Right ventricle myocardium superior (tissue), 1 donor: ENCODE measurements around the gene EPHA2. TPM values are rescaled to one million over a fixed set of nuclear protein-coding genes. Genes with fewer than 3 reads are reported as not detected.
"Not testable (repeated sequence)": the region's sequence is repeated elsewhere in the genome, so short reads cannot be mapped to it uniquely, and the experiment has no call there.

ENCODE experiments used
- ATAC-seq: fragments of 200-7000 bp; cut with Tn5 transposase; one replicate; pipeline ENCODE4 v1.9.1; 2020; ENCODE audit warnings: mild to moderate bottlenecking; ENCODE audit not compliant: poor library complexity
- DNase-seq: peaks from one replicate; pipeline ENCODE4 v3.0.0-alpha.2; 2020
- intact Hi-C: fragments of 100-400 bp; cut with DNase I; formaldehyde crosslinking; loops from one replicate; pipeline ENCODE4 v1.11.2; 2022
- total RNA-seq: library from RNA; stranded (reverse); fragmentation: NEBNext Ultra II Directional; extraction: Animal tissue kit (Norgen Biotek cat#: 25700); gene quantifications from one replicate; pipeline ENCODE4 v1.2.1, GENCODE V29; 2021
- donor health status: DM: no; HTN: yes; CAD: no; lungs with severe emphysema.

The EPHA2 gene
- total RNA-seq, 1 donor from 2014 or later: 7.3 TPM

DNA sequence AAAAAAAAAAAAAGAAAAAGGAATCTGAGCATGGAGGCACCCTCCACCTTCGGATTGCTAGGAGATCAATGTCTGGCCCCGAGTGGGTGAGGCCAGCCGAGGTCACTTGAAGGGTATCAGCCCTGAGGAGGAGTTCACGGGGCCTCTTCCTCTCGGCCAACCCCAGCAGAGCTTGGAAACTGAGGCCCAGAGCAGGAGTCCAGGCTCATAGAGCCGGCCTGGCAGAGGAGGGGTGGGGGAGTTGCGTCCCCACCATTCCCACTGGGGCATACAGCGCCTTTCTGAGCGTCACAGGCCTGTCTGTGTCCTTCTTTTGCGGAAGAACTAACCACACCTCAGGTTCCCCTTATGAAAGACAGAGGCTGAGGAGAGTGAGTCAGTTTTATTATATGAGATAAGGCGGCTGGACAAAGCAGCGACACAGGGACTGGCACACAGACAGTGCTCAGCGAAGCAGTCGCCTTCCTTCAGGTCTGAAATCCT lies 17.1 kb upstream of the EPHA2 start:
- no peak for DNase-seq
- intact Hi-C loops: no loop called here
- no peak for ATAC-seq

DNA sequence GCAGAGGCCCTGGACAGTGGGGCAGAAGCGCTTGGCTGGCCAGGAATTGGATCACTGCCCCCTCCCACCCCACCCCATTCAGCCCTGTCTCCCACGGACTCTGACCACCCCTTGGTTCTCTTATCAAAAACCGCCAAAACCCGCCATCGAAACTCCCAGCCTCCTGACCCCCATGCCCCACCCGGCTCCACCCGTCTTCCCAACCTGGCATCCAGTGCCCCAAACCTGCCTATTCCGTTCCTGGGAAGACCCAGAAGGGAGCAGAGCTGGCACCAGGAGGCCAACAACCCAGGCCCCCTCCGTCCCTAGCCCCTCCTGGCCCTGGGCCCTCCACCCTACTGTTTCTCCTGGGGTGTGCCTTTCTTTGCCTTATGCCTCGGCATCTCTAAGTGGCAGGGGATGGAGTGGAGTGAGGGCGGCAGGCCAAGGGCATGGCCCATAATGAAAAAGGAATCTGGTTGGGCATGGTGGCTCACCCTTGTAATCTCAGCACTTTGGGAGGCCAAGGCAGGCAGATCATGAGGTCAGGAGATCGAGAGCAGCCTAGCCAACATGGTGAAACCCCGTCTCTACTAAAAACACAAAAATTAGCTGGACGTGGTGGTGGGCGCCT lies 16.5 kb upstream of the EPHA2 start:
- intact Hi-C loops: no loop called here
- ATAC-seq (no peak), DNase-seq (no peak)

DNA sequence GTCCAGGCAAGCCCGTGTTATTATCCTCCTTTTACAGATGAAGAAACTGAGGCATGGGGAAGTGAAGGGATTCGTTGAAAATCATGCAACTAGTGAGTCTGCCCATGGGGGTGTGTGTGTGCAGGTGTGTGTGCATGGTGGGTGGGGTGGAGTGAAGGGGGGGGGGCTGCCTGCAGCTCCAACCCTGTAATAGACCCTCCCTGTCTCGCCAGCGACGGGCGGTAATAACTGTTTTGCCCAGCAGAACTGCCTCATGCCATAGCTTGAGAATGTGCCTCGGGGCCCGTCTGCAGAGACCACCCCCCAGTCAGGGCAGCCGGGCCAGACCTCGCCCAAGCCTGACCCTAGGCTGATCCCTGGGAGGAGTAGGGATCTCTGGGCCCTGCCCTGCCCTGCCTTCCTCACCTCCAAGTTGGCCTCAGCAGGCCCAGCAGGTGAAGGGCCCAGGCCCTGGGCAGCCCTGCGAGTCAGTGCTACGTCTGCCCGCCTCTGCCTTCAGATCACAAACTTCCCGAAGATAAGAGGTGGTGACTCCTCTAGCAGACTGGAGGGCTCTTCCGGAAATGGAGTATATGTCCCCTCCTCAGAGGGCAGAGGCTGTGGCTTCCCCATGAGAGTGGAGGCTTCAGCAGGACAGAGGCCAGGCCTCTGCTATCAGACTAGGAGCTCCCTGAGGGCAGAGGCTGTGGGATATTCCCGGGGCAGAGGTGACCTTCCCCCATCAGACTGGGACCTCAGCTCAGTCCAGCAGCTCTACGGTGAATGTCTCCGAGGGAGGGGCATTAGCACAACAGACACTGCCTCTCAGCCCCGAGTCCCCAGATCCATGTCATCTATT lies 15.7 kb upstream of the EPHA2 start:
- intact Hi-C loops: no loop called here
- ATAC-seq: no peak

DNA sequence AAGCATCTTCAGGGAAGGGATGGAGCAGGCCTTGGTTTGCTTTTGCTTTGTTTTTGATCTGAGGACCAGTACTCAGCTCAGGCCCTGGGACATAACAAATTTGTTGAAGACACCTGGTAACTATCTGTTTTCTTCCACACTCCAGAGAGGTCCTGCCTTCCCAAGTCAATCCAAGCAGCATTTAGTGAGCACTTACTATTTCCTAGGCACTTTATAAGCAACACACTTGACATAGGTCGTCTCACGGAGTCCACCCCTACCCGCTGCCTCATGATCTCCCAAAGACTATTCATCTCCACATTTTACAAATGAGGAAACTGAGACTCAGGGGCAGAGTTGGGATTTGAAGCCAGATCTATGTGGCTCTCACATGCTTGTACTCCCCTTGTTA lies 14.4 kb upstream of the EPHA2 start:
- intact Hi-C loops: no loop called here
- DNase-seq: no peak
- ATAC-seq: no peak

More for the DNA sequence above, 15.7 kb upstream of the EPHA2 start:
- no peak for DNase-seq

DNA sequence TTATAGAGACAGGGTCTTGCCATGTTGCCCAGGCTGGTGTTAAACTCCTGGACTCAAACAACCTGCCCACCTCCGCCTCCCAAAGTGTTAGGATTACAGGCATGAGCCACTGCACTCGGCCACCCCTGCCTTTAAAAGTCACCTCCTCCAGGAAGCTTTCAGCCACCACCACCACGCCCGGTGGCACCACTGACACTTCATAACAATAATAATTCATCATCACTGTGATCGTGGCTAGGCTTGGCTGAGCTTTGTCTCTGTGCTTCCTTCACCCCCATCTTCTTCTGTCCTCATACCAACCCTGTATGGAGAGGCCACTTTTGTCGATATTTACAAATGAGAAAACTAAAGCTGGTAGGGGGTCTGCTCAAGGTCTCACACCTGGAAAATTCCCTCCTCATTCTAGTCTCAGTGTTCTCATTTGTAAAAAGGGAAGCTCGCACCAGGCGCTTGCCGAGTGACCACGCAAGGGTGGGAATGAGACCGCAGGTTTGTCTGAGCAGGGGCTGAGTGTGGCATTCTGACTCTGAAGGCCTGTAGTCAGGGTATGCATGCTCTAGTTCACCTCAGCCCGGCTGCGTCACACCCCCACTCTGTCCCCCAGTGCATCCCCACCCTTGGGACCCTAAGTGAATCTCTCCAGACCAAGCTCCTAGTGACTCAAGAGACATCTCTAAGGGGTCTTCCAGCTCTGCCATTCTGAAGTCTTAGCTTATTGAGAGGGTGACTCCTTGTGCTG lies 12.9 kb upstream of the EPHA2 start:
- intact Hi-C loops: no loop called here
- no peak for DNase-seq
- ATAC-seq: no peak

DNA sequence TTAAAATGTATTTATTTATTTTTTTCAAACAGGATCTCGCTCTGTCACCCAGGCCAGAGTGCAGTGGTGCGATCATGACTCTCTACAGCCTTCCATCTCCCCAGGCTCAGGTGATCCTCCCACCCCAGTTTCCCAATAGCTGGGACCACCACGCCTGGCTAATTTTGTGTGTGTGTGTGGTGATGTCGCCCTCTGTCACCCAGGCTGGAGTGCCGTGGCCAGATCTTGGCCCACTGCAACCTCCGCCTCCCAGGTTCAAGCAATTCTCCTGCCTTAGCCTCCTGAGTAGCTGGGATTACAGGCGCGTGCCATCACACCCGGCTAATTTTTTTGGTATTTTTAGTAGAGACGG lies 12.3 kb upstream of the EPHA2 start:
- intact Hi-C loops, ATAC-seq, DNase-seq: not testable (repeated sequence)

DNA sequence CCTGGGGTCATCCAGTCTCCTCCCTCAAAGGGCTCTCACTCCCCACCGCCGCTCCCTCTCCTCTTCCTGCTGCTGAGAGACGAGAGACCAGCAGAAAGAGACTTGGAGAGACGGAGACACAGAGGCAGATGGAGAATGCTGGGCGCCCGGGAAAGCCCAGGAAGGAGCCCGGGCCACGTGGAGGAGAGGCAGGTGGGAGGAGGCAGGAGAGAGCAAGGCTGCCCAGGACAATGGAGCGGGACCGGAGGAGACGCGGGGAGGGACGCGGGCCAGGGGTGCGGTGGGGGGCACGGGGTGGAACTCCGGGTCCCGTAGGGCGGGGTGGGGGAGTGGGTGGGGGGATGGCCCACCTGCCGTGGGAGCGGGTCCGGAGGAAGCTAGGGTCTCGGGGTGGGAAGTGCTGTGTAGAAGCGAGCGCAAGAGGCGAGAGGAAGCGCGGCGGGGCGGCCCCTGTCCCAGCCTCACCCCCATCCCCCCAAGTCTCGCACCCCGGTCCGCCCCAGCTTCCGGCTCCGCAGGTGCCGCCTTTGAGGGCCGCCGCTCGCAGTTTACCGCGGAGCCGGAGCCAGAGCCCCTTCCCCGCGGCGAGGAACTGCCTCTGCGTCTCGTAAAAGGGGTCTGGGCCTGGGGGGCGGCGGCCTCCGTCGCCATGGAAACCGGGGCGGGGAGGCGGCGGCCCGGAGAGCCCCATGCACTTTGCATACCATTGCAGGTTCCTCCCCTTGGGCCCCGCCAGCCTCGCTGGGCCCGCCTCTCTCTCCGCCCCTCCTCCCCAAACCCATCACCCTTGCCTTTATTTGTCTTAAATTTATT lies 11.7 kb upstream of the EPHA2 start:
- DNase-seq: no peak
- intact Hi-C loops: no loop called here
- peak; percentile 66 for ATAC-seq

DNA sequence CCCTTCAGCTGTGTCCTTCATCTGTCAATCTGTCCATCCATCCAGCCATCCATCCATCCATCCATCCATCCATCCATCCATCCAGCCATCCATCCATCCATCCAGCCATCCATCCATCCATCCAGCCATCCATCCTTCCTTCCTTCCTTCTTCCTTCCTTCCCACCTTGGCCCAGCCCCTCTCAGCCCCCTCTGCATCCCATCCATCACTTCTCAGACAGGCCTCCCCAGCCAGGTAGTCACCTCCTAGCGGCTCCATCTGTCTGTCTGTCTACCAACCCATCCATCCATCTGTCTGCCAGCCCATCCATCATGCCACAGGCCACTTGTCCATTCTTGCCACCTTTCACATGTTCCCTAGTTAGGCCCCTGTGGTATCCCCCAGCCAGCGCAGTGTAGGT lies 10.2 kb upstream of the EPHA2 start:
- no peak for DNase-seq
- intact Hi-C loops: no loop called here
- no peak for ATAC-seq

DNA sequence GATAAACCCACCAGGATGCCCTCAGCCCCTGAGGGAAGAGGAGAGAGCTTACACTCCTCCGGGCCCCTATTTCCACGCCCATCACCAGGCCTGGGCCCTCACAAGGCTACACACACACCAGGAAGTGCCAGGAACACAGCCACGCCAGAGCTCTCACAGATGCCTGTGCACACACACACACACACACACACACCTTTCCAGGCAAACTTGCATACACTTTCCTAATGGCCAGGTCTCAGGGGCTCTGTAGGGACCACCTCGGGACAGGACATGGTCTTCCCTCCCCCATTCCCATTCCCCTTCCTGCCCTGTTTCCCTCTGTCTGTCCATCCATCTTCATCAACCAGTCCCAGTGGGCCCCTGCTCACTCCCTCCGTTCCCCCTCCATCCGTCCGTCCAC lies 9.7 kb upstream of the EPHA2 start:
- DNase-seq (no peak), ATAC-seq (no peak)
- intact Hi-C loops: no loop called here

DNA sequence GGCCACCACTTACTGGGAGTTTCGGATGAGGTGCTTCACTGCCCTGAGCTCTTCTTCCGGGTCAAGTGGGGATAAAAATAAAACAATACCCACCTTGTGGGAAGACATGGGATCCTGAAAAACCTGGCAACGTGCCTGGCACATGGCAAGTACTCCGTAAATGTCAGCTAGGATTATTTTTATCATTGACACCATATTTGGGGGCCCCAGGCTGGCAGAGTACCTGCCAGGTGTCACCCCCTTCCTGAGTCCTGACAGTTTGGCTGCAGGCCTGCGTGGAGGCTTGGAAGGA lies 9.2 kb upstream of the EPHA2 start:
- intact Hi-C loops: no loop called here
- ATAC-seq (peak; percentile 32), DNase-seq (no peak)

DNA sequence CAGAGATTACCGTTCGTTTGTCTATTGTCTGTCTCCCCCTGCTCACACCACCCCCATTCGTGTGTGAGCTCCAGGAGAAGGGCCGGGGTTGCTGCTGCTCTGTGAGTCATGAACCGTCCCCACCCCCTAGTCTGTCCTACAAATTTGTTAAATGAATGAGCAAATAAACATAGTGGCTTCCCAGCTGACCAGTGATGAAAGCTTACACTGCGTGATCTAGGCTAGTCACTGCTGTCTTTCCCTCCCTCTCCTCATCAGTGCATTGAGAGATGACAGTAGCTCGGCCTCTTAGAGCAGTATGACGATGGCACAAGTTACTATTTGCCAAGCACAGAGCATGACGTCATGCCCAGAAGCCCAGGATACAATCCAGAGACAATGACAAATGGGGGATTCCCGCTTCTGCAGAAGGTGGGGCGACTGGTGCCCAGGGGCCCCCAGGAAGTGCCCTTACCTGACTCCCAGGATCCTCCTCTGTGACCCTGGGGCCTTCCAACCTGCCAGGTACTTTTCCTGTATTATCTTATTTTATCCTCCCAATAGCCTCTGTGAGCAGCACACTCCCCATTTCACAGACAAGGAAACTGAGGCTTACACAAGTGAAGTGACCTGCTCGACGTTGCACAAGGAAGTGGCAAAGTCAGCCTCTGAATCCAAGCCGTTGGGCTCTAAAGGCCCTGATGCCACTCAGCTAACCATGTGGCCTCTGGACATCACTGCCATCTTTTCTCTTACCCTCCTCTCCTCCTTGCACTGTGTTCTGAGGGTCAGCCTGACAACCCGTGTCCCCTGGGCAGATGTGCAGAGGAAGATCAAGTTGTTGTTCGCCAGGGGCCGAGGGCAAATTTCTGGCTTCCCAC lies 8.6 kb upstream of the EPHA2 start:
- DNase-seq: no peak
- no peak for ATAC-seq
- intact Hi-C loops: no loop called here

DNA sequence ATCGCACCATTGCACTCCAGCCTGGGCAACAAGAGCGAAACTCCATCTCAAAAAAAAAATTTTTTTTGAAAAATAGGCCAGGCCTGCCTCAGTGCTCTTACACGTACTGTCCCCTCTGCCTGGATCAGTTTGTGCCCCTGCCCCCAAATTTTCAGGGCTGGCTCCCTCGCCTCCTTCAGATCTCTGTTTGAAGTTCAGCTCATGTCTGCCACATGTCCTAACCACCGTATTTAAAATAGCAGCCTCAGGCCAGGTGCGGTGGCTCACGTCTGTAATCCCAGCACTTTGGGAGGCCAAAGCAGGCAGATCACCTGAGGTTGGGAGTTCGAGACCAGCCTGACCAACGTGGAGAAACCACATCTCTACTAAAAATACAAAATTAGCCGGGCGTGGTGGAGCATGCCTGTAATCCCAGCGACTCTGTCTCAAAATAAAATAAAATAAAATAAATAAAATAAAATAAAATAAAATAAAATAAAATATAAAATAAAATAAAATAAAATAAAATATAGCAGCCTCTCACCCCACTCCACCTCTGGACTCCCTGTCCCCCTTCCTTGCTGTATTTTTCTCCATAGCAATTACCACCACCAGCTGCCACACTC lies 7.8 kb upstream of the EPHA2 start:
- intact Hi-C loops, DNase-seq, ATAC-seq: not testable (repeated sequence)

DNA sequence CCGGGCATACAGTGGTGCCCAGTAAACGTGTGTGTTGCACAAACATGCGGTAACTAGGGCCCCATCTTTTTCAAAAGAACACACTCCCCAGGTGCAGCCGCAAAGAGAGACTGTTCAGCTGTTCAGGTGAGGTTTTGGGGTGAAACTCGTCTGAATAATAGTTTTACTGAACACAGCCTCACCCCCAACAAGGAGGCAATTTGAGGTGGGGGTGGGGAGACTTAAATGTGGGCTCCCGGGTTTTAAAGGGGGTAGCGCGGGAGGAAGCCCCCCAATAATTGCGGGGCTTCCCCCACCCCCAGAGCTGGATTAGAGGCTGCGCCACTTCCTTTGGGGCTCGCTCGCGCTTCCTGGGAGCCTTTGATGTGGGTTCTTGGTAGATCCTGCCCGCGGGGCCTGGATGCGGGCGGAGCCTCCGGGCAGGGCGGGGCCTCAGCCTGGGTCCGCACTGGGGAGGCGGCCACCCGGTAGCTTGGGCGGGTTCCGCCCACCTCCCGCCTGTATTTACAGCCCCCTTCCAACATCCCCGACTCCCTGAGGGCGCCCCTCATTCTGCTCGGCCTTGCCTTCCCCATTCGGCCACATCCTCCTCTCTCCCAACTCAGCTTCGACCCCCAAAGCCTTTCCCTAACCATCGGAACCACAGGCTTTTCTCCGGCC lies 6.4 kb upstream of the EPHA2 start:
- no peak for DNase-seq
- ATAC-seq: no peak
- intact Hi-C loops: no loop called here

DNA sequence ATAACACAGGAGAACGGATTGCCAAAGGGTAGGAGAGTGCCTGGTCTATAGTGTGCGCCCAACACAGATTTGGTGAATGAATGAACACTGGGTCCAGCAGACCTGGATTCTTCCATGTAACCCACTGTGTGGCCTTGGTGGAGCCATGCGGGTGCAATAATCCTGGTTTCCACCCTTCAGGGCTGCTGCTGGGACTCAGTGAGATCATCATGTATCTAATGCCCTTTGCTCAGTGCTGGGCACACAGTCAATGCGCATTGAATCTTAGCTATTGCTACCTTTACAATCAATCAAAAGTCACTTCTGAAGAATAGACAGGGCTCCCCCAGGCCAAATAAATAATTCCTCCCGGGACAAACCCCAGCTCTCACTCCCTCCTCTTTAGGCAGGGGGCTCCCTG lies 5.8 kb upstream of the EPHA2 start:
- intact Hi-C loops: no loop called here
- DNase-seq: no peak
- ATAC-seq: no peak

DNA sequence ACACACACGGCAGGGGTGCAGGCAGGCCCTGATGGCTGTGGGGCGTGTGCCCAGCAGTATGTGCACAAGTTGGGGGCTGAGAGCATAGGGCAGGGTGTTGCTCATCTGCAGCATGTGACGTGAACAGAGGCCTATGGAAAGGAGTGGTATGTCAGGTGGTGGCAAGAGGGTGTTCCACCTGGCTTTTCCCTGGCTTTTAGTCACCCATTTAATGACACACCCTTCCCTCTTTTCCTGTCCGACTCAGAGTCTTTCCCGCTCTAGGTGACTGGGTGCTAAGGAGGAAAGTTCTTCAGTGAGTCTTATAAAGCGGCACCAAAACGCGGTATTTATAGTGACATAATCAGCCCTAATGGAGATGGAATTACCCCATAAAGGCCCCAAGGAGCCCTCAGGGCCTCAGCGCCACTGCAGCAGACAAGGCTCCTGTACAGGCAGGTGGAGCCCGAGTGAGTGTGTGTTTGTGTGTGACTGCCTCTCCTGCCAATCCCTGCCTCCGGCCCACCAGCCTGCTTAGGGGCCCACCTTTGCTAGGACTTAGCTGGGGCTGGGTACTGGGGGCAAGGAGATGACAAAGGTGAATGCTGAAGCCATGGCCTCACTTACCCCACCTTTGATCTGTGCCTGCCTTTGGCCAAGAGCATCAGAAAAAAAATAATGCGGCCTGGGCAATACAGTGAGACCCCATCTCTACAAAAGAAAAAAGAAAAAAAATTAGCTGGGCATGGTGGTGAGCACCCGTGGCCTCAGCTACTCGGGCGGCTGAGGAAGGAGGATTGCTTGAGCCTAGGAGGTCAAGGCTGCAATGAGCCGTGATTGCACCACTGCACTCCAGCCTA lies 3.3 kb upstream of the EPHA2 start:
- ATAC-seq (no peak), DNase-seq (no peak)
- intact Hi-C loops: no loop called here

DNA sequence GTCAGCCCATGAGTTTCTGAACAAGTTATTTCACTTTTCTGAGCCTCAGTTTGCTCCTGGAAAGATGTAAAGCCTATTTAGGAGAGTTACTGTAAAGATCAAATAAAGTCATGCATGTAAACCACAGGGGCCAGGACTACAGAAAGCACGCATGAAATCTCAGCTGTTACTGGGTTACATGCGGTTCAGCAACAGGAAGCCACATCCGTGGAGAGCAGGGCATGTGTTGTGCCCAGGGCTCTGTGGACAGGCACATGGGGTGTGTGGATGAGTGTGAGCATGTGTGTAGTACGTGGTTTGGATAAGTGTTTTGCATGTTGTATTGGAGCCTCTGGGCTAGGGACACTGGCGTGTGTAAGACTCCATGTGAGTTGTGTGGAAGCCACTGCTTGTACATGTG lies 2.2 kb upstream of the EPHA2 start:
- intact Hi-C loops: no loop called here
- DNase-seq: no peak
- ATAC-seq: no peak
